K562 (cell line): ENCODE results near the gene GFOD1. TPM values are rescaled to one million over a fixed set of nuclear protein-coding genes. Genes with fewer than 3 reads are reported as not detected.

ENCODE experiments used
- ATAC-seq: fragments of 200-7000 bp; cut with Tn5 transposase; 3 replicates; pipeline ENCODE4 v1.9.1; 2020; ENCODE audit warnings: moderate library complexity
- BruUV-seq: library from RNA; stranded (reverse); fragments of 400-500 nt; replicated peaks from 2 replicates; lab custom pipeline; 2021; lab: Mats Ljungman, UMichigan
- CTCF ChIA-PET: fragments of 300-600 bp; formaldehyde crosslinking; extraction: SDS; loops from one replicate; lab custom pipeline; 2021; ENCODE audit warnings: low intra/inter-chr PET ratio; lab: Yijun Ruan, JAX
- POLR2A ChIA-PET: fragments of 300-600, 350-650 bp; sonication (Branson Sonifier 250); formaldehyde crosslinking; extraction: SDS; loops from one replicate; lab custom pipeline; 2021; ENCODE audit warnings: antibody characterized with exemption, inconsistent platforms; lab: Yijun Ruan, JAX
- DNase-seq, 4 experiments: peaks; one replicate each; pipeline versions ENCODE4 v3.0.0 to v3.0.0-alpha.2; 2011 to 2018; ENCODE audit warnings: low spot score in 3 of 4, mixed read lengths in 3 of 4; ENCODE audit errors: extremely low read depth in 1 of 4
- FAIRE-seq: peaks from 2 replicates; lab custom pipeline; 2011; peaks lifted over from hg19 to GRCh38; lab: Jason Lieb, UNC
- H2AFZ ChIP-seq: 2 replicates; pipeline ENCODE4 v1.6.0; 2011; ENCODE audit warnings: low read depth, low read length, control low read depth, inconsistent platforms
- H3K27ac ChIP-seq: fragments of 200-600 bp; 3 replicates; pipeline ENCODE4 v1.8.0; 2011; ENCODE audit warnings: low read depth, mild to moderate bottlenecking, control low read depth, inconsistent platforms, low read length, moderate library complexity, mixed read lengths; ENCODE audit errors: extremely low read depth
- H3K27me3 ChIP-seq, 2 experiments: fragments of 300-600 bp in 1 of 2; 2 replicates in 1 of 2; 3 replicates in 1 of 2; pipeline versions ENCODE4 v1.6.0 to v1.8.0; 2011; ENCODE audit warnings: inconsistent platforms in 2 of 2, low read length in 2 of 2, mild to moderate bottlenecking in 1 of 2, mixed read lengths in 1 of 2, moderate library complexity in 1 of 2; ENCODE audit not compliant: control insufficient read depth in 2 of 2, insufficient read depth in 2 of 2
- H3K36me3 ChIP-seq: fragments of 300-600 bp; 3 replicates; pipeline ENCODE4 v1.8.0; 2011; ENCODE audit warnings: mild to moderate bottlenecking, low read length, inconsistent platforms; ENCODE audit not compliant: control insufficient read depth, insufficient read depth
- H3K4me1 ChIP-seq, 2 experiments: fragments of 200-600 bp in 1 of 2; replicated peaks in 1 of 2; 2 replicates in 1 of 2; 3 replicates in 1 of 2; pipeline versions ENCODE4 v1.5.1 to v1.8.0; 2011; ENCODE audit warnings: inconsistent platforms in 2 of 2, low read length in 2 of 2, mild to moderate bottlenecking in 1 of 2, mixed read lengths in 1 of 2, moderate library complexity in 1 of 2; ENCODE audit not compliant: control insufficient read depth in 2 of 2, insufficient read depth in 2 of 2
- H3K4me2 ChIP-seq: 2 replicates; pipeline ENCODE4 v1.6.1; 2011; ENCODE audit warnings: low read length, control low read depth, inconsistent platforms, mixed read lengths; ENCODE audit not compliant: insufficient read depth
- H3K4me3 ChIP-seq: fragments of 200-600 bp; sonication (generic), shearing (Covaris generic); 2 replicates; pipeline ENCODE4 v1.5.1; 2016; ENCODE audit warnings: control low read depth, inconsistent platforms
- H3K79me2 ChIP-seq: fragments of 200-600 bp; 3 replicates; pipeline ENCODE4 v1.8.0; 2011; ENCODE audit warnings: low read length, inconsistent platforms; ENCODE audit not compliant: control insufficient read depth, insufficient read depth
- H3K9ac ChIP-seq, 2 experiments: 2 replicates each; pipeline versions ENCODE4 v1.6.0 to v1.6.1; 2011; ENCODE audit warnings: low read depth in 2 of 2, low read length in 2 of 2, control low read depth in 1 of 2, inconsistent platforms in 1 of 2, mild to moderate bottlenecking in 1 of 2, mixed read lengths in 1 of 2; ENCODE audit not compliant: insufficient read depth in 1 of 2
- H3K9me1 ChIP-seq: one replicate; pipeline ENCODE4 v1.6.0; 2011; ENCODE audit warnings: inconsistent platforms, mild to moderate bottlenecking, low read length, moderate library complexity; ENCODE audit not compliant: control insufficient read depth, insufficient read depth
- H3K9me3 ChIP-seq: replicated peaks from 2 replicates; pipeline ENCODE4 v1.5.1; 2011; ENCODE audit warnings: low read depth, low read length, inconsistent platforms; ENCODE audit not compliant: control insufficient read depth, insufficient read depth
- H4K20me1 ChIP-seq: replicated peaks from 2 replicates; pipeline ENCODE4 v1.6.1; 2011; ENCODE audit warnings: low read length, inconsistent platforms, mixed read lengths; ENCODE audit not compliant: control insufficient read depth, insufficient read depth
- ARID2 ChIP-seq: fragments of 450-650 bp; IDR thresholded peaks from 2 replicates; pipeline ENCODE4 v1.6.1; 2017; ENCODE audit warnings: antibody characterized with exemption, mild to moderate bottlenecking
- CEBPG ChIP-seq, 3 experiments: fragments of 200-800 bp in 1 of 3; sonication (Bioruptor generic) in 1 of 3; sonication (generic) in 1 of 3; formaldehyde crosslinking in 1 of 3; IDR thresholded peaks in 2 of 3; conservative IDR thresholded peaks in 1 of 3; 2 replicates each; pipeline versions ENCODE4 v1.6.1 to v1.8.0; 2016 to 2022; ENCODE audit warnings: missing compliant biosample characterization in 2 of 3, missing genetic modification characterization in 2 of 3, mild to moderate bottlenecking in 1 of 3, missing genetic modification reagents in 1 of 3
- FOXA3 ChIP-seq, 2 experiments: fragments of 450-650 bp in 1 of 2; sonication (generic) in 1 of 2; formaldehyde crosslinking; IDR thresholded peaks in 1 of 2; conservative IDR thresholded peaks in 1 of 2; 2 replicates each; pipeline versions ENCODE4 v1.4.0 to v1.8.0; 2020 to 2022; ENCODE audit warnings: mild to moderate bottlenecking in 2 of 2, missing genetic modification reagents in 1 of 2
- FOXP1 ChIP-seq: sonication (generic); formaldehyde crosslinking; IDR thresholded peaks from 2 replicates; pipeline ENCODE4 v1.8.0; 2022; ENCODE audit warnings: mild to moderate bottlenecking, missing genetic modification reagents
- KHSRP ChIP-seq: fragments of 450-650 bp; IDR thresholded peaks from 2 replicates; pipeline ENCODE4 v1.6.1; 2017
- MAFF ChIP-seq: IDR thresholded peaks from 2 replicates; pipeline ENCODE4 v1.6.1; 2012; ENCODE audit warnings: low read length, improper control_type of control experiment
- MBD1 ChIP-seq: fragments of 250-450 bp; sonication (Bioruptor Pico); IDR thresholded peaks from 2 replicates; pipeline ENCODE4 v1.8.0; 2022; ENCODE audit warnings: inconsistent platforms
- MXI1 ChIP-seq: IDR thresholded peaks from 2 replicates; pipeline ENCODE4 v1.6.1; 2011; ENCODE audit warnings: low read depth, mild to moderate bottlenecking, improper control_type of control experiment, low read length
- NR4A1 ChIP-seq, 2 experiments: fragments of 250-450 bp in 1 of 2; fragments of 450-650 bp in 1 of 2; sonication (Bioruptor Pico) in 1 of 2; IDR thresholded peaks; 2 replicates each; pipeline versions ENCODE4 v1.4.0 to v1.6.1; 2016 to 2020; ENCODE audit warnings: mild to moderate bottlenecking in 2 of 2, missing compliant biosample characterization in 1 of 2, missing genetic modification characterization in 1 of 2, moderate library complexity in 1 of 2
- TEAD1 ChIP-seq, 2 experiments: fragments of 450-650 bp in 1 of 2; sonication (generic) in 1 of 2; formaldehyde crosslinking; IDR thresholded peaks; 2 replicates each; pipeline versions ENCODE4 v1.4.0 to v1.8.0; 2020 to 2022; ENCODE audit warnings: mild to moderate bottlenecking in 2 of 2, missing genetic modification reagents in 1 of 2
- ZNF609 ChIP-seq: sonication (generic); formaldehyde crosslinking; IDR thresholded peaks from 2 replicates; pipeline ENCODE4 v1.8.1; 2023; ENCODE audit warnings: missing genetic modification reagents, mild to moderate bottlenecking, borderline replicate concordance
- WGBS: fragments of 100-300 bp; shearing (Covaris generic); methylation state at CpG from one replicate; pipeline ENCODE4 v1.1.6; 2016; ENCODE audit warnings: low coverage, mixed read lengths; ENCODE audit not compliant: insufficient coverage; ENCODE audit errors: missing lambda C conversion rate; 5-methylcytosine and 5-hydroxymethylcytosine counted together
- in situ Hi-C: fragments of 300-500 bp; cut with MboI; formaldehyde crosslinking; loops from 4 replicates; pipeline ENCODE4 v1.15.0; 2018; ENCODE audit warnings: inconsistent platforms, mixed read lengths
- intact Hi-C: fragments of 100-400 bp; cut with micrococcal nuclease; formaldehyde crosslinking; loops from 2 replicates; pipeline ENCODE4 v1.14.2; 2022
- polyA plus RNA-seq, 8 experiments: library from polyadenylated mRNA; depleted of rRNA in 4 of 8; stranded (reverse) in 5 of 8; unstranded in 3 of 8; fragments of >200 nt; fragmentation: Nextera tagmentation in 2 of 8; fragmentation: Illumina TruSeq in 1 of 8; extraction: Ambion mirVana in 2 of 8; extraction: Trizol in 1 of 8; gene quantifications; 2 replicates each; pipeline versions ENCODE4 v1.2.1 to v1.2.3, GENCODE V29; 2011 to 2014; ENCODE audit warnings: inconsistent platforms in 1 of 8, missing spikeins in 1 of 8
- total RNA-seq, 7 experiments: library from RNA; depleted of rRNA in 6 of 7; stranded (reverse); fragments of >200 nt in 6 of 7; fragmentation: Illumina TruSeq in 2 of 7; extraction: Trizol in 2 of 7; gene quantifications; 2 replicates each; pipeline versions ENCODE4 v1.2.1 to v1.2.3, GENCODE V29; 2011 to 2021; ENCODE audit warnings: low replicate concordance in 1 of 7

Gene GFOD1
- total and polyA plus RNA-seq, 9 of the 15 experiments (the other 6 are each of a cell fraction or from before 2014, with no cell fraction given), result 3.8 to 12.0 (median 8.2) TPM

- FAIRE-seq, result no peak
- intact Hi-C loops, result loop anchor here (5.0 kb wide), 2 partner anchors 89 to 91 kb away; no protein-coding TSS in a partner anchor
- ATAC-seq, result no peak
- Histone ChIP-seq H3K4me3 (peak overlapping the region; percentile 62), H3K9ac (peak overlapping the region in 1 of 2 experiments; percentile 82; a peak in 1 of 4 replicates), H3K9me3 (no peaks in the 10 kb centered on the region), H3K79me2 (peaks cover 29% of the 10 kb centered on the region), H3K27me3 (no peaks in the 10 kb centered on the region; a peak in 1 of 5 replicates), H3K9me1 (no peaks in the 10 kb centered on the region), H4K20me1 (no peaks in the 10 kb centered on the region), H3K36me3 (no peaks in the 10 kb centered on the region), H3K4me2 (peak overlapping the region; percentile 75), H3K4me1 (peaks cover 17 to 29% of the 10 kb centered on the region in 2 experiments), H3K27ac (no peak overlapping the region), H2AFZ (peak overlapping the region; percentile 94)
- ChIA-PET POLR2A (interaction anchor here (1.8 kb wide), 1 partner anchor 36 kb away, joined by 5 read pairs; no protein-coding TSS in a partner anchor), CTCF (no interaction called here)
- DNase-seq, result no peak
- in situ Hi-C loops, result no loop called here
- no TSS peak for BruUV-seq
- WGBS, result 69% methylated on average over 45 of the region's 57 CpGs
- TF ChIP-seq MBD1 (CRISPR knock-in tag) (peak; percentile 0; the same call in 1 of the 2 replicates), KHSRP (no peak), MXI1 (no peak), ZNF609 (CRISPR knock-in tag) (no peak), NR4A1 (CRISPR knock-in tag; IDR thresholded peaks at IDR 0.05) (0 out of 2 replicates have a peak, but pooled peaks have one; percentile 43), NR4A1 (tag; IDR thresholded peaks at IDR 0.05) (no peak), FOXA3 (CRISPR knock-in tag; conservative IDR thresholded peaks at IDR 0.05 in 1 of 2, IDR thresholded peaks at IDR 0.05 in 1 of 2) (no peak), ARID2 (no peak), CEBPG (CRISPR knock-in tag; IDR thresholded peaks at IDR 0.05) (peak; percentile 69), CEBPG (tag; conservative IDR thresholded peaks at IDR 0.05 in 1 of 2, IDR thresholded peaks at IDR 0.05 in 1 of 2) (peak in 1 of 2 experiments; percentile 37; a peak in 1 of 4 replicates), FOXP1 (CRISPR knock-in tag) (0 out of 2 replicates have a peak, but pooled peaks have one; percentile 29), TEAD1 (CRISPR knock-in tag; IDR thresholded peaks at IDR 0.05) (0 out of 4 replicates have a peak, but pooled peaks of 1 of the 2 experiments have one; percentile 10), MAFF (no peak)
These were observed 855 bp upstream of the GFOD1 start for GRCh38 chr6:13488015-13488895.
